ENCODE results near the gene RAD9A.
A peak's percentile ranks its signal among the peaks of the same experiment; 100 is the strongest.

RAD9A gene

DNA sequence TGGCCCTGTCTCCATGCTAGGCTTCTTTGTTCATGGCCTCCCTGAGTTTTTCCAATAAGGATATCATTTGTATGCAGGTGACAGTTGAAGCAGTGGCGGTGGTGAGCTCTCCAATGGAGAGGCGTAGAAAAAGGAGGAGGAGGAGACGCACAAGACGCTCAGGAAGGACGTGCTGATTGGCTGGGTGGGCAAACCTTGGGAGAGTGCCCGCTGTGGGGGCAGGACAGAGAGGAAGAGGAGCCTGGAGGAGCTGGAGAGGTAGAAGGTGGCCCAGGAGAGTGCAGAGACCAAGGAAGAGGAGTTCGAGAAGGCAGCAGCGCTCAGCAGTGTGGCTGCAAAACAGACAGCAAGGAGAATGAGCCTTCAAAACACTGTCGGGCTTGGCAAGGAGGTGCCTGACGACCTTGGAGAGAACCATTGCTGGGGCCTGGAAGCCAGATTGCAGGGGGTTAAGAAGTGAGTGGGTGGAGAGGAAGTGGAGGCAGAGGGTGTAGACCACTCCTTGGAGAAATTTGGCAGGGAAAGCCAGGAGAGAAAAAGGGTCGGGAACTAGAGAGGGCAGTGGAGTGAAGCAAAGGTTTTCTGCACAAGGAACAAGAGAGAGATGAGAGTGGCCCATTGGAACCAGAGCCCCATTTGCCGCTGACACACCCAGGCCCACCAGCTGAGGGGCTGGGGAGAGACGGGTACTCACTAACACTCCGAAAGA lies 25.9 kb upstream of the RAD9A start:
- no peak overlapping the region for H3K4me3 ChIP-seq (ENCODE audit: low read depth, low read length)
- no peak overlapping the region for H3K27ac ChIP-seq (ENCODE audit: extremely low read depth, low read depth, low read length)
- peak; percentile 64 for TF ChIP-seq ZFHX2 (tag by site-specific recombination; conservative IDR thresholded peaks at IDR 0.05)
- no peak for TF ChIP-seq KLF8 (tag by site-specific recombination; IDR thresholded peaks at IDR 0.05)
- TF ChIP-seq ZNF610 (tag by site-specific recombination; IDR thresholded peaks at IDR 0.05; ENCODE audit: borderline replicate concordance), result no peak
- ChIA-PET CTCF (interaction anchor here (0.7 to 30.4 kb wide), 5 partner anchors 9 to 20 kb away, joined by 3 to 898 read pairs (median 15); partner anchors contain the start of genes CLCF1 and RAD9A), POLR2A (interaction anchor here (2.0 kb wide), 1 partner anchor 12 kb away, joined by 4 read pairs; no protein-coding TSS in a partner anchor)
- no peaks in the 10 kb centered on the region for H3K9me3 ChIP-seq (ENCODE audit: control insufficient read depth, insufficient read depth, low read depth, low read length)
- H3K36me3 ChIP-seq (ENCODE audit: control insufficient read depth in 2 of 2, insufficient read depth in 1 of 2, low read length in 2 of 2), result no peaks in the 10 kb centered on the region
- H3K4me1 ChIP-seq (ENCODE audit: control insufficient read depth, insufficient read depth, low read length), result no peaks in the 10 kb centered on the region

DNA sequence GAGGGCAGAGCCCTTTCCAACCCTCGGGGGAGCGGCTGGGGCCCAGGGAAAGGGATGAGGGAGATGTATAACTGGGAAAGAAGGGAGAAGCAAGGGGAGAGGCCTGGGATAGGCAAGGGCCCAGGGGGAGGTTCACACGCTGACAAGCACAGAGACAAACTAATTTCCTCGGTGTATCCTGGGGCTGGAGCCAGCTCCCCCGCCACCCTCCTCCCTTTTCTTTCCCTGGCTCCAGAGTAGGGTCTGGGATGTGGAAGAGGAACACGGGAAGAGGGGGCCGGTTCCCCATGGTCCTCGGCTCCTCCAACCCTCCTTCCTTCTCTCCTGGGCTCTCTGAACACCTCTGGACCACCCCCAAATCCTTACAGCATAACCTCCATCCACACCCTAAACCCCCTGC lies 25.2 kb upstream of the RAD9A start:
- no peak overlapping the region for H3K27ac ChIP-seq (ENCODE audit: extremely low read depth, low read depth, low read length)
- H3K4me1 ChIP-seq (ENCODE audit: control insufficient read depth, insufficient read depth, low read length), result no peaks in the 10 kb centered on the region; the same call in 1 of the 2 replicates
- ChIA-PET POLR2A (interaction anchor here (2.0 kb wide), 1 partner anchor 13 kb away, joined by 4 read pairs; no protein-coding TSS in a partner anchor), CTCF (interaction anchor here (1.0 to 30.4 kb wide), 5 partner anchors 9 to 49 kb away, joined by 3 to 898 read pairs (median 15); partner anchors contain the start of genes CLCF1 and RAD9A)
- no peaks in the 10 kb centered on the region for H3K9me3 ChIP-seq (ENCODE audit: control insufficient read depth, insufficient read depth, low read depth, low read length)
- TF ChIP-seq, protein P1, sequence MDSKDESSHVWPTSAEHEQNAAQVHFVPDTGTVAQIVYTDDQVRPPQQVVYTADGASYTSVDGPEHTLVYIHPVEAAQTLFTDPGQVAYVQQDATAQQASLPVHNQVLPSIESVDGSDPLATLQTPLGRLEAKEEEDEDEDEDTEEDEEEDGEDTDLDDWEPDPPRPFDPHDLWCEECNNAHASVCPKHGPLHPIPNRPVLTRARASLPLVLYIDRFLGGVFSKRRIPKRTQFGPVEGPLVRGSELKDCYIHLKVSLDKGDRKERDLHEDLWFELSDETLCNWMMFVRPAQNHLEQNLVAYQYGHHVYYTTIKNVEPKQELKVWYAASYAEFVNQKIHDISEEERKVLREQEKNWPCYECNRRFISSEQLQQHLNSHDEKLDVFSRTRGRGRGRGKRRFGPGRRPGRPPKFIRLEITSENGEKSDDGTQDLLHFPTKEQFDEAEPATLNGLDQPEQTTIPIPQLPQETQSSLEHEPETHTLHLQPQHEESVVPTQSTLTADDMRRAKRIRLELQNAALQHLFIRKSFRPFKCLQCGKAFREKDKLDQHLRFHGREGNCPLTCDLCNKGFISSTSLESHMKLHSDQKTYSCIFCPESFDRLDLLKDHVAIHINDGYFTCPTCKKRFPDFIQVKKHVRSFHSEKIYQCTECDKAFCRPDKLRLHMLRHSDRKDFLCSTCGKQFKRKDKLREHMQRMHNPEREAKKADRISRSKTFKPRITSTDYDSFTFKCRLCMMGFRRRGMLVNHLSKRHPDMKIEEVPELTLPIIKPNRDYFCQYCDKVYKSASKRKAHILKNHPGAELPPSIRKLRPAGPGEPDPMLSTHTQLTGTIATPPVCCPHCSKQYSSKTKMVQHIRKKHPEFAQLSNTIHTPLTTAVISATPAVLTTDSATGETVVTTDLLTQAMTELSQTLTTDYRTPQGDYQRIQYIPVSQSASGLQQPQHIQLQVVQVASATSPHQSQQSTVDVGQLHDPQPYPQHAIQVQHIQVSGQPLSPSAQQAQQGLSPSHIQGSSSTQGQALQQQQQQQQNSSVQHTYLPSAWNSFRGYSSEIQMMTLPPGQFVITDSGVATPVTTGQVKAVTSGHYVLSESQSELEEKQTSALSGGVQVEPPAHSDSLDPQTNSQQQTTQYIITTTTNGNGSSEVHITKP (tag by site-specific recombination; IDR thresholded peaks at IDR 0.05), result peak; percentile 88
- no peak for TF ChIP-seq TRIM28 (IDR thresholded peaks at IDR 0.05; ENCODE audit: borderline replicate concordance, low read length)
- no peak overlapping the region for H3K4me3 ChIP-seq (ENCODE audit: low read depth, low read length)
- no peaks in the 10 kb centered on the region for H3K36me3 ChIP-seq (ENCODE audit: control insufficient read depth in 2 of 2, insufficient read depth in 1 of 2, low read length in 2 of 2)

DNA sequence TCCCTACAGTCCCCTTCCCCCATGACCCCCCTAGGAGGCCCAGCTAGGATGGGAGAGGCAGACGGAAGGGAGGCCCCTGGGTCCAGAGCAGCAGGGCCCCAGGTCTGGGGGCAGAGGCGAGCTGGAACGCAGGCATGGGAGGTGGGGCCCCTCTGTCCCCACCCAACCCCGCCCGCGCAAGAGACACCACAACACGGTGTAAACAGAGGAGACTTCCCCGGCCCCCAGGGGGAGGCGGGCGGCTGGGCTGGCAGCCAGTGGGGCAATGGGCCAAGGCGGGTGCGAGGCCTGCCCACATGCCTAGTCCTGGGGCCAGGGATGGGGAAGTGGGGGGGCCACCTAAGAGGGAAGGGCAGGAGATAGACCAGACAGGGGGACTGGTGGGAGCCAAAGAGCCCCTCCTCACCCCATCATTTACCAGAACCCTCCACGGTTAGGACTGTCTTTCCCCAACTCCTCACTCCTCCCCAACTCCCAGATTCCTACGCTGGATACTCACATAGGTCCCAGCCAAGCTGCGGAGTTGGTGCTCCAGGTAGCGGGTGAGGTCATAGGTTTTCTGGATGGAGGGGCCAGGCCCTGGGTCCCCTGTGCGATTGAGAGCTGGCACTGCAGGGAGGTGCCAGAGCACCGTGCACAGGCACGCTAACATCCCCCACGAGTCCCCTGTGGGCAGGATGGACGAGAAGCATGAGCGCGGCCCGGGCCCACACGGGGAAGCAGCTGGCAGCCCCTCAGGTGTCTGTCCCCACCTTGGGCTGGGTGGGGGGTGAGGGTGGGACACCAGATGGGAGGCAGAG lies 24.6 kb upstream of the RAD9A start:
- ChIA-PET POLR2A (interaction anchor here (0.6 to 1.3 kb wide), 2 partner anchors 12 to 23 kb away, joined by 4 to 6 read pairs; no protein-coding TSS in a partner anchor), CTCF (interaction anchor here (0.7 to 30.4 kb wide), 6 partner anchors 10 to 595 kb away, joined by 3 to 898 read pairs (median 10); partner anchors contain the start of genes CLCF1 and RAD9A)
- Histone ChIP-seq H3K36me3 (ENCODE audit: control insufficient read depth in 2 of 2, insufficient read depth in 1 of 2, low read length in 2 of 2) (no peaks in the 10 kb centered on the region), H3K4me1 (ENCODE audit: control insufficient read depth, insufficient read depth, low read length) (no peaks in the 10 kb centered on the region; the same call in 1 of the 2 replicates), H3K9me3 (ENCODE audit: control insufficient read depth, insufficient read depth, low read depth, low read length) (no peaks in the 10 kb centered on the region), H3K4me3 (ENCODE audit: low read depth, low read length) (no peak overlapping the region), H3K27ac (ENCODE audit: extremely low read depth, low read depth, low read length) (no peak overlapping the region)
- TF ChIP-seq, protein P2, sequence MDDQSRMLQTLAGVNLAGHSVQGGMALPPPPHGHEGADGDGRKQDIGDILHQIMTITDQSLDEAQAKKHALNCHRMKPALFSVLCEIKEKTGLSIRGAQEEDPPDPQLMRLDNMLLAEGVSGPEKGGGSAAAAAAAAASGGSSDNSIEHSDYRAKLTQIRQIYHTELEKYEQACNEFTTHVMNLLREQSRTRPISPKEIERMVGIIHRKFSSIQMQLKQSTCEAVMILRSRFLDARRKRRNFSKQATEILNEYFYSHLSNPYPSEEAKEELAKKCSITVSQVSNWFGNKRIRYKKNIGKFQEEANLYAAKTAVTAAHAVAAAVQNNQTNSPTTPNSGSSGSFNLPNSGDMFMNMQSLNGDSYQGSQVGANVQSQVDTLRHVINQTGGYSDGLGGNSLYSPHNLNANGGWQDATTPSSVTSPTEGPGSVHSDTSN (CRISPR knock-in tag; IDR thresholded peaks at IDR 0.05), result no peak
- TF ChIP-seq, protein P3, sequence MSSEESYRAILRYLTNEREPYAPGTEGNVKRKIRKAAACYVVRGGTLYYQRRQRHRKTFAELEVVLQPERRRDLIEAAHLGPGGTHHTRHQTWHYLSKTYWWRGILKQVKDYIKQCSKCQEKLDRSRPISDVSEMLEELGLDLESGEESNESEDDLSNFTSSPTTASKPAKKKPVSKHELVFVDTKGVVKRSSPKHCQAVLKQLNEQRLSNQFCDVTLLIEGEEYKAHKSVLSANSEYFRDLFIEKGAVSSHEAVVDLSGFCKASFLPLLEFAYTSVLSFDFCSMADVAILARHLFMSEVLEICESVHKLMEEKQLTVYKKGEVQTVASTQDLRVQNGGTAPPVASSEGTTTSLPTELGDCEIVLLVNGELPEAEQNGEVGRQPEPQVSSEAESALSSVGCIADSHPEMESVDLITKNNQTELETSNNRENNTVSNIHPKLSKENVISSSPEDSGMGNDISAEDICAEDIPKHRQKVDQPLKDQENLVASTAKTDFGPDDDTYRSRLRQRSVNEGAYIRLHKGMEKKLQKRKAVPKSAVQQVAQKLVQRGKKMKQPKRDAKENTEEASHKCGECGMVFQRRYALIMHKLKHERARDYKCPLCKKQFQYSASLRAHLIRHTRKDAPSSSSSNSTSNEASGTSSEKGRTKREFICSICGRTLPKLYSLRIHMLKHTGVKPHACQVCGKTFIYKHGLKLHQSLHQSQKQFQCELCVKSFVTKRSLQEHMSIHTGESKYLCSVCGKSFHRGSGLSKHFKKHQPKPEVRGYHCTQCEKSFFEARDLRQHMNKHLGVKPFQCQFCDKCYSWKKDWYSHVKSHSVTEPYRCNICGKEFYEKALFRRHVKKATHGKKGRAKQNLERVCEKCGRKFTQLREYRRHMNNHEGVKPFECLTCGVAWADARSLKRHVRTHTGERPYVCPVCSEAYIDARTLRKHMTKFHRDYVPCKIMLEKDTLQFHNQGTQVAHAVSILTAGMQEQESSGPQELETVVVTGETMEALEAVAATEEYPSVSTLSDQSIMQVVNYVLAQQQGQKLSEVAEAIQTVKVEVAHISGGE (tag by site-specific recombination; conservative IDR thresholded peaks at IDR 0.05; ENCODE audit: low read depth), result no peak
- TF ChIP-seq KLF1 (tag by site-specific recombination; IDR thresholded peaks at IDR 0.05) (peak; percentile 95), ZNF514 (tag by site-specific recombination; IDR thresholded peaks at IDR 0.05) (no peak), ZBTB20 (tag by site-specific recombination; IDR thresholded peaks at IDR 0.05) (peak; percentile 84), EGR2 (tag by site-specific recombination; IDR thresholded peaks at IDR 0.05; ENCODE audit: low read depth) (peak; percentile 17; the same call in 1 of the 2 replicates), ZFHX2 (tag by site-specific recombination; conservative IDR thresholded peaks at IDR 0.05) (peak; percentile 85), ZNF555 (tag by site-specific recombination; conservative IDR thresholded peaks at IDR 0.05) (no peak), ZIC2 (tag by site-specific recombination; IDR thresholded peaks at IDR 0.05) (peak; percentile 30; the same call in 1 of the 2 replicates), ZNF629 (tag by site-specific recombination; IDR thresholded peaks at IDR 0.05) (no peak)
- TF ChIP-seq, protein P4, sequence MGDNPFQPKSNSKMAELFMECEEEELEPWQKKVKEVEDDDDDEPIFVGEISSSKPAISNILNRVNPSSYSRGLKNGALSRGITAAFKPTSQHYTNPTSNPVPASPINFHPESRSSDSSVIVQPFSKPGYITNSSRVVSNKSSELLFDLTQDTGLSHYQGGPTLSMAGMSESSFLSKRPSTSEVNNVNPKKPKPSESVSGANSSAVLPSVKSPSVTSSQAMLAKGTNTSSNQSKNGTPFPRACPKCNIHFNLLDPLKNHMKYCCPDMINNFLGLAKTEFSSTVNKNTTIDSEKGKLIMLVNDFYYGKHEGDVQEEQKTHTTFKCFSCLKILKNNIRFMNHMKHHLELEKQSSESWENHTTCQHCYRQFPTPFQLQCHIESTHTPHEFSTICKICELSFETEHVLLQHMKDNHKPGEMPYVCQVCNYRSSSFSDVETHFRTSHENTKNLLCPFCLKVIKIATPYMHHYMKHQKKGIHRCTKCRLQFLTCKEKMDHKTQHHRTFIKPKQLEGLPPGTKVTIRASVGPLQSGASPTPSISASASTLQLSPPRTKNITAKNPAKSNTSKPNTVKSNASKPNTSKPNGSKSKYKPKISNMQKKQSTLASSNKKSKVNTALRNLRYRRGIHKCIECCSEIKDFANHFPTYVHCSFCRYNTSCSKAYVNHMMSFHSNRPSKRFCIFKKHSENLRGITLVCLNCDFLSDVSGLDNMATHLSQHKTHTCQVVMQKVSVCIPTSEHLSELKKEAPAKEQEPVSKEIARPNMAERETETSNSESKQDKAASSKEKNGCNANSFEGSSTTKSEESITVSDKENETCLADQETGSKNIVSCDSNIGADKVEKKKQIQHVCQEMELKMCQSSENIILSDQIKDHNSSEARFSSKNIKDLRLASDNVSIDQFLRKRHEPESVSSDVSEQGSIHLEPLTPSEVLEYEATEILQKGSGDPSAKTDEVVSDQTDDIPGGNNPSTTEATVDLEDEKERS (tag by site-specific recombination; IDR thresholded peaks at IDR 0.05), result no peak

Measured in HEK293 (cell line).